ENCODE measurements around the gene CEP290.
"Not testable (repeated sequence)": the region's sequence is repeated elsewhere in the genome, so short reads cannot be mapped to it uniquely, and the experiment has no call there.

The CEP290 gene

DNA sequence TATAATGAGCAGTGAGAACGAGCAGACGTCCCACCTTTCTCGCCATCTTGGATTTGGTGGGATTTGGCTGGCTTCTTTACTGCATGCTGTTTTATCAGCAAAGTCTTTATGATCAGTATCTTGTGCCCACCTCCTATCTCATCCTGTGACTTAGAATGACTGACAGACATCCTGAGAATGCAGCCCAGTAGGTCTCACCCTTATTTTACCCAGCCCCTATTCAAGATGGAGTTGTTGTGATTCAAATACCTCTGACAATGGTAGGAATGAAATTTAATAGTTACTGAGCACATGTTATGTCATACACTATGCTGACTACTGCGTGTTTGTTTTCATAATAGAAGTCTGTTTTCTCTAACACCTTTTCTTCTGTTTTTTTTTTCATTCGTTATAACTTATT, 2.1 kb upstream of the CEP290 start:
- no peak overlapping the region for H3K4me3 ChIP-seq (ENCODE audit: low read depth, low read length)
- no peak for TF ChIP-seq CTCF (IDR thresholded peaks at IDR 0.05; ENCODE audit: borderline replicate concordance, insufficient read depth, low read depth, low read length)

- H3K4me3 ChIP-seq (ENCODE audit: low read depth, low read length): peak overlapping the region; percentile 61
- no peak for TF ChIP-seq CTCF (IDR thresholded peaks at IDR 0.05; ENCODE audit: borderline replicate concordance, insufficient read depth, low read depth, low read length)
Observed at GRCh38 chr12:88142610-88142991, 713 bp upstream of the CEP290 start.

- peak overlapping the region; percentile 65 for H3K4me3 ChIP-seq (ENCODE audit: low read depth, low read length)
- no peak for TF ChIP-seq CTCF (IDR thresholded peaks at IDR 0.05; ENCODE audit: borderline replicate concordance, insufficient read depth, low read depth, low read length)
Observed at GRCh38 chr12:88141425-88141773, 489 bp downstream of the CEP290 start.

DNA sequence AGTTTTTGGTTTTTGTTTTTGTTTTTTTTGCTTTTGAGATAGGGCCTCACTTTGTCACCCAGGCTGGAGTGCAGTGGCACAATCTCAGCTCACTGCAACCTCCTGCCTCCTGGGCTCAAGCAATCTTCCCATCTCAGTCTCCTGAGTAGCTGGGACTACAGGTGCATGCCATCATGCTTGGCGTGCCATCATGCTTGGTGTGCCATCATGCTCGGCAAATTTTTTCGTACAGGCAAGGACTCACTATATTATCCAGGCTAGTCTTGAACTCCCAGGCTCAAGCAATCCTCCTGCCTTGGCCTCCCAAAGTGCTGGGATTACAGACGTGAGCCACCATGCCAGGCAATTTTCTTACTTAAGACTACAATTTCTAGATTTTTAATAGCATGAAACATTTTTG, 2.2 kb downstream of the CEP290 start:
- not testable (repeated sequence) for H3K4me3 ChIP-seq (ENCODE audit: low read depth, low read length)

DNA sequence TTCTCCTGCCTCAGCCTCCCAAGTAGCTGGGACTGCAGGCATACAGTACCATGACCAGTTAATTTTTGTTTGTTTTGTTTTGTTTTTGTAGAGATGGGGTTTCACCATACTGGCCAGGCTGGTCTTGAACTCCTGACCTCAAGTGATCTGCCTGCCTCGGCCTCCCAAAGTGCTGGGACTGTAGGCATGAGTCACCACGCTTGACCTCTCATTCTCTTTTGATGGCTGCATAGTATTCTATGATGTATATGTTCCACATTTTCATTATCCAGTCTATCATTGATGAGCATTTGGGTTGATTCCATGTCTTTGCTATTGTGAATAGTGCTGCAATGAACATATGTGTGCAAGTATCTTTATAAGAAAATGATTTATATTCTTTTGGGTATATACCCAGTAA, 8.7 kb downstream of the CEP290 start:
- not testable (repeated sequence) for H3K4me3 ChIP-seq (ENCODE audit: low read depth, low read length)

DNA sequence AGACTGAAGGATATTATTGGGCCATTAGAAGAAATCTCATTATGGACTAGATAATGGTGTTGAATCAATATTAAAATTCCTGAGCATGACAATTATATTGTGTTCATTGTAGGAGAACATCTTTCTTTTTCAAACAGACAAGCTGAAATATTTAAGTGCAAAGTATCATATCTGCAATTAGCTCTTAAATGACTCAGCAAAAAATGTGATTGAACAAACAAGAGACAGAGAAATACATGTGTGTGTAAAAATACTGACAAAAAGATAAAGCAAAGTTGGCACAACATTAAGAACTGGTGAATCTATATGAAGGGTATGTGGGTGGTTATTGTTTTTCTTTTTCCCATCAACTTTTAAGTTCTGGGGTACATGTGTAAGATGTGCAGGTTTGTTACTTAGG, 9.5 kb downstream of the CEP290 start:
- no peak overlapping the region for H3K4me3 ChIP-seq (ENCODE audit: low read depth, low read length)
- TF ChIP-seq CTCF (IDR thresholded peaks at IDR 0.05; ENCODE audit: borderline replicate concordance, insufficient read depth, low read depth, low read length): no peak

DNA sequence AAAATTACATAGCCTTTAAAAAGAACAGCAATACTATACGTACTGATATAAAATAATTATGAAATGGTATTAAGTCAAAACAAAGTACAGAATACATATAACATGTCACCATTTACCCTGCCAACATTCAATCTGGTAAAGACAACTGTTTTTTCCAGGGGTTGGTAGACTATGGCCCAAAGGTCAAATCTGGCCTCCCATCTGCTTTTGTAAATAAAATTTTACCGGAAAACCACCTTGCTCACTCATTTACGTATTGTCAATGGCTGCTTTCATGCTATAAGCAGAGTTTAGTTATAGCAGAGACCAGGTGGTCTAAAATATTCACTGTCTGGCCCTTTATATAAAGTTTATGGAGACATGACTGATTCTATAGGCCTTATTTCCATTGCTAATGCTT, 14.0 kb downstream of the CEP290 start:
- H3K4me3 ChIP-seq (ENCODE audit: low read depth, low read length): no peak overlapping the region
- no peak for TF ChIP-seq CTCF (IDR thresholded peaks at IDR 0.05; ENCODE audit: borderline replicate concordance, insufficient read depth, low read depth, low read length)

- TF ChIP-seq CTCF (IDR thresholded peaks at IDR 0.05; ENCODE audit: borderline replicate concordance, insufficient read depth, low read depth, low read length): no peak
- no peak overlapping the region for H3K4me3 ChIP-seq (ENCODE audit: low read depth, low read length)
Observed at GRCh38 chr12:88127099-88127498, 14.8 kb downstream of the CEP290 start.
